ENCODE data around the gene ANKS1B.

ANKS1B gene

GRCh38 chr12:99707883-99708282 lies 276.9 kb downstream of the ANKS1B start:
- Mint-ChIP-seq H3K27ac (no peak overlapping the region), H3K4me3 (no peak overlapping the region), H3K9me3 (no peaks in the 10 kb centered on the region), H3K27me3 (no peaks in the 10 kb centered on the region), H3K4me1 (ENCODE audit: low read depth) (no peaks in the 10 kb centered on the region), H3K36me3 (ENCODE audit: low read depth) (no peaks in the 10 kb centered on the region)
- intact Hi-C loops (cut with micrococcal nuclease): no loop called here

- H3K27ac Mint-ChIP-seq: no peak overlapping the region
- H3K4me1 Mint-ChIP-seq (ENCODE audit: low read depth): no peaks in the 10 kb centered on the region
- H3K27me3 Mint-ChIP-seq: no peaks in the 10 kb centered on the region
- no peak overlapping the region for H3K4me3 Mint-ChIP-seq
- H3K9me3 Mint-ChIP-seq: no peaks in the 10 kb centered on the region
- H3K36me3 Mint-ChIP-seq (ENCODE audit: low read depth): no peaks in the 10 kb centered on the region
- intact Hi-C loops (cut with micrococcal nuclease): no loop called here
Observed at GRCh38 chr12:99706736-99707473, 277.8 kb downstream of the ANKS1B start.

GRCh38 chr12:99704458-99704857 lies 280.3 kb downstream of the ANKS1B start:
- Mint-ChIP-seq H3K4me3 (no peak overlapping the region), H3K27me3 (no peaks in the 10 kb centered on the region), H3K9me3 (no peaks in the 10 kb centered on the region), H3K27ac (no peak overlapping the region), H3K36me3 (ENCODE audit: low read depth) (no peaks in the 10 kb centered on the region), H3K4me1 (ENCODE audit: low read depth) (no peaks in the 10 kb centered on the region)
- intact Hi-C loops (cut with micrococcal nuclease): no loop called here

DNA sequence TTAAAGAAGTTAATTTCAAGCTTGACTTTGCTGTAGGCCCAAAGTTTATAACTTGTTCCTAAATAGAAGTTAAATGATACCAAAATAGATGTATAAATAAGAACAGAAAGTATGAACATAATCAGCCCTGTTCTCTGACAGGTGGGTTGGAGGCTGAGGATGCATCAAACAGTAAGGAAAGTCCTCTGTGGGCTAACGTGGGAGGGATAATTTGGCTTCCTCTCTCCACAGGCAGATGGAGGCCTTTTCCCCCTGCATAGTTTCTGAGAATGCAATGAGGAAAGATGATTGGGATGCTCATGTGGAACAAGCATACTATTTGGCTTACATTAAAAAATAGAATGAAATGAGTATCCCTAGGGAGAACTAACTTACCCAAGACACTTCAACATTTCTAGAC lies 280.7 kb downstream of the ANKS1B start:
- no peak overlapping the region for H3K27ac Mint-ChIP-seq
- H3K4me3 Mint-ChIP-seq: no peak overlapping the region
- no peaks in the 10 kb centered on the region for H3K4me1 Mint-ChIP-seq (ENCODE audit: low read depth)
- intact Hi-C loops (cut with micrococcal nuclease): no loop called here
- H3K36me3 Mint-ChIP-seq (ENCODE audit: low read depth): no peaks in the 10 kb centered on the region
- no peaks in the 10 kb centered on the region for H3K9me3 Mint-ChIP-seq
- no peaks in the 10 kb centered on the region for H3K27me3 Mint-ChIP-seq

- Mint-ChIP-seq H3K4me3 (no peak overlapping the region), H3K27ac (no peak overlapping the region), H3K9me3 (no peaks in the 10 kb centered on the region), H3K27me3 (no peaks in the 10 kb centered on the region), H3K4me1 (ENCODE audit: low read depth) (no peaks in the 10 kb centered on the region), H3K36me3 (ENCODE audit: low read depth) (no peaks in the 10 kb centered on the region)
- intact Hi-C loops (cut with micrococcal nuclease): no loop called here
Observed at GRCh38 chr12:99700032-99700431, 284.7 kb downstream of the ANKS1B start.

GRCh38 chr12:99695050-99695449 lies 289.7 kb downstream of the ANKS1B start:
- no peak overlapping the region for H3K4me3 Mint-ChIP-seq
- no peaks in the 10 kb centered on the region for H3K9me3 Mint-ChIP-seq
- intact Hi-C loops (cut with micrococcal nuclease): no loop called here
- no peaks in the 10 kb centered on the region for H3K27me3 Mint-ChIP-seq
- no peak overlapping the region for H3K27ac Mint-ChIP-seq
- H3K4me1 Mint-ChIP-seq (ENCODE audit: low read depth): no peaks in the 10 kb centered on the region
- H3K36me3 Mint-ChIP-seq (ENCODE audit: low read depth): no peaks in the 10 kb centered on the region

GRCh38 chr12:99686142-99686541 lies 298.6 kb downstream of the ANKS1B start:
- no peaks in the 10 kb centered on the region for H3K4me1 Mint-ChIP-seq (ENCODE audit: low read depth)
- no peak overlapping the region for H3K4me3 Mint-ChIP-seq
- no peaks in the 10 kb centered on the region for H3K36me3 Mint-ChIP-seq (ENCODE audit: low read depth)
- H3K27me3 Mint-ChIP-seq: no peaks in the 10 kb centered on the region
- no peak overlapping the region for H3K27ac Mint-ChIP-seq
- intact Hi-C loops (cut with micrococcal nuclease): no loop called here
- peaks cover 23% of the 10 kb centered on the region for H3K9me3 Mint-ChIP-seq

GRCh38 chr12:99680276-99680675 lies 304.5 kb downstream of the ANKS1B start:
- H3K27ac Mint-ChIP-seq: no peak overlapping the region
- H3K36me3 Mint-ChIP-seq (ENCODE audit: low read depth): no peaks in the 10 kb centered on the region
- no peaks in the 10 kb centered on the region for H3K4me1 Mint-ChIP-seq (ENCODE audit: low read depth)
- H3K9me3 Mint-ChIP-seq: peaks cover 40% of the 10 kb centered on the region
- intact Hi-C loops (cut with micrococcal nuclease): no loop called here
- H3K27me3 Mint-ChIP-seq: no peaks in the 10 kb centered on the region
- no peak overlapping the region for H3K4me3 Mint-ChIP-seq

GRCh38 chr12:99670635-99671034 lies 314.1 kb downstream of the ANKS1B start:
- intact Hi-C loops (cut with micrococcal nuclease): no loop called here
- Mint-ChIP-seq H3K36me3 (ENCODE audit: low read depth) (no peaks in the 10 kb centered on the region), H3K9me3 (peaks cover 17% of the 10 kb centered on the region), H3K4me3 (no peak overlapping the region), H3K27me3 (no peaks in the 10 kb centered on the region), H3K4me1 (ENCODE audit: low read depth) (no peaks in the 10 kb centered on the region), H3K27ac (no peak overlapping the region)

DNA sequence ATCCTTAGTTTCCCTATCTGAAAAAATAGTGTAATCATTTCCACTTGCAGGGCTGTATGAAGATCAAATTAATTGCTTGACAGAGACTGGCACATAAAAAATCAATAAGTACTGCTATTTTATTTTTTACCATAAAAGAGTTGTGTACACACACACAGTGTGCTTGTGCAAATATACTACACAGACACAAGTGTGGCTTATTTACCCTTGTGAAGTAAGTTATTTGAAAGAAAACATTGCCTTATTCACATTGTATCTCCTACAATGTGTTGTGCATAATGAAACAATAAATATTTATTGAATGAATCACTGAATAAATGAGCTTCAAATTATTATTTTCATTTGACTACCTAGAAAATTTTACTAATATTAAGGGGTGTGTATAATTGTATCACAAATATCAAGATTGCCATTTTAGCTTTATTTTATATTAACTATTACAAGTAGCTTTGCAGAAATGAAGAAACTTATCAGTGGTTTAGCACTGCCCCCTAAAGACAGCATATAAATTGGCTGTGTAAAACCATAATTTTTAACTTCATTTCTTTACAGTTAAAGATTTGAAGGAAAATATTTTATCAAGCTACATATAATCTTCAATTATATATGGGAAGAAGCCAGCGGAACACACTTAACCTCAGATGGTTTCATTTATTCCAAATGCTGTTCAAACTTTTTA lies 325.9 kb downstream of the ANKS1B start:
- Mint-ChIP-seq H3K27me3 (no peaks in the 10 kb centered on the region), H3K9me3 (no peaks in the 10 kb centered on the region), H3K36me3 (ENCODE audit: low read depth) (no peaks in the 10 kb centered on the region), H3K27ac (no peak overlapping the region), H3K4me1 (ENCODE audit: low read depth) (no peaks in the 10 kb centered on the region), H3K4me3 (no peak overlapping the region)
- intact Hi-C loops (cut with micrococcal nuclease): no loop called here

DNA sequence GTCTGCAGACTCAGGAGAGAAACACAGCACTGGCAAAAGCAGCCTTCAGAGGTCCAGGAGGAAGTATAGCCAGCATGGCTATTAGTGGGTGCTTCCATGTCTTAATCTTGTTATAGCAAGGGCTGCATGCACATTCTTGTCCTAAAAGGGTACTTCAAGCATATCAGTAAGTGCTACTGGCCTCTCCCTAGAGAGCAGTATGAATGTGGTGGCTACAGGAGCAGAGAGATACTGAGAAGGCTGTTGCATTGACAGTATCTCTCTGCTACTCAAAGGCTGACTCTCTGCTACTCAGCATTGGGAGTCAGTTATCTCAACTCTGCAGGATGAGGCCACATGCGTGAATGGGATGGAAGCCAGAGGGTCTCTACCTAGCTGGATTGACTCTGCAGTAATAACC lies 335.2 kb downstream of the ANKS1B start:
- Mint-ChIP-seq H3K27me3 (no peaks in the 10 kb centered on the region), H3K9me3 (no peaks in the 10 kb centered on the region), H3K36me3 (ENCODE audit: low read depth) (no peaks in the 10 kb centered on the region), H3K4me1 (ENCODE audit: low read depth) (no peaks in the 10 kb centered on the region), H3K4me3 (no peak overlapping the region), H3K27ac (no peak overlapping the region)
- intact Hi-C loops (cut with micrococcal nuclease): no loop called here

GRCh38 chr12:99648183-99648582 lies 336.6 kb downstream of the ANKS1B start:
- Mint-ChIP-seq H3K4me1 (ENCODE audit: low read depth) (no peaks in the 10 kb centered on the region), H3K36me3 (ENCODE audit: low read depth) (no peaks in the 10 kb centered on the region), H3K4me3 (no peak overlapping the region), H3K27me3 (no peaks in the 10 kb centered on the region), H3K27ac (no peak overlapping the region), H3K9me3 (no peaks in the 10 kb centered on the region)
- intact Hi-C loops (cut with micrococcal nuclease): no loop called here

GRCh38 chr12:99647453-99647852 lies 337.3 kb downstream of the ANKS1B start, which contains the start of gene GARIN6:
Gene GARIN6, plus strand, starts transcription at chr12:99647753. Its CDS starts 422 bp downstream, at chr12:99648175.
- no peaks in the 10 kb centered on the region for H3K9me3 Mint-ChIP-seq
- intact Hi-C loops (cut with micrococcal nuclease): no loop called here
- no peaks in the 10 kb centered on the region for H3K36me3 Mint-ChIP-seq (ENCODE audit: low read depth)
- H3K27me3 Mint-ChIP-seq: no peaks in the 10 kb centered on the region
- no peak within 1 kb of the TSS for H3K4me3 Mint-ChIP-seq
- no peak within 1 kb of the TSS for H3K27ac Mint-ChIP-seq
- no peaks in the 10 kb centered on the region for H3K4me1 Mint-ChIP-seq (ENCODE audit: low read depth)

GRCh38 chr12:99644629-99645028 lies 340.1 kb downstream of the ANKS1B start:
- Mint-ChIP-seq H3K36me3 (ENCODE audit: low read depth) (no peaks in the 10 kb centered on the region), H3K27me3 (no peaks in the 10 kb centered on the region), H3K4me3 (no peak overlapping the region), H3K27ac (no peak overlapping the region), H3K4me1 (ENCODE audit: low read depth) (no peaks in the 10 kb centered on the region), H3K9me3 (no peaks in the 10 kb centered on the region)
- intact Hi-C loops (cut with micrococcal nuclease): no loop called here

- no peak overlapping the region for H3K27ac Mint-ChIP-seq
- H3K4me3 Mint-ChIP-seq: no peak overlapping the region
- intact Hi-C loops (cut with micrococcal nuclease): no loop called here
- H3K27me3 Mint-ChIP-seq: no peaks in the 10 kb centered on the region
- H3K4me1 Mint-ChIP-seq (ENCODE audit: low read depth): no peaks in the 10 kb centered on the region
- no peaks in the 10 kb centered on the region for H3K9me3 Mint-ChIP-seq
- H3K36me3 Mint-ChIP-seq (ENCODE audit: low read depth): no peaks in the 10 kb centered on the region
Observed at GRCh38 chr12:99627459-99627858, 357.3 kb downstream of the ANKS1B start.

Measured in dendritic cell treated with granulocyte-macrophage colony-stimulating factor and Interleukin-4, amounts not matched to agents 40 ng/mL and 50 ng/mL, for 4 days (primary cell).